HG03066 (cell line): ENCODE data around the gene MIB2.

Experiments used
- ATAC-seq: cut with Tn5 transposase; IDR thresholded peaks from one replicate; pipeline ENCODE4 v1.9.1; 2021; ENCODE audit warnings: low read depth; ENCODE audit not compliant: unreplicated experiment

The MIB2 gene

GRCh38 chr1:1597275-1597930 lies 17.9 kb upstream of the MIB2 start:
- ATAC-seq, result no peak

GRCh38 chr1:1598051-1598719 lies 17.1 kb upstream of the MIB2 start:
- no peak for ATAC-seq

GRCh38 chr1:1598720-1599029 lies 16.6 kb upstream of the MIB2 start:
- ATAC-seq, result no peak

- no peak for ATAC-seq
Observed at GRCh38 chr1:1599030-1599934, 16.0 kb upstream of the MIB2 start.

GRCh38 chr1:1599935-1600860 lies 15.1 kb upstream of the MIB2 start, which contains the start of gene FNDC10:
Gene FNDC10 (minus strand): TSS chr1:1600135. CDS start chr1:1600015, 120 bp downstream.
- no peak for ATAC-seq

GRCh38 chr1:1600861-1601563 lies 14.3 kb upstream of the MIB2 start:
- ATAC-seq, result no peak

- no peak for ATAC-seq
Observed at GRCh38 chr1:1601564-1602303, 13.6 kb upstream of the MIB2 start.

GRCh38 chr1:1602304-1602967 lies 12.9 kb upstream of the MIB2 start:
- no peak for ATAC-seq

GRCh38 chr1:1602968-1603506 lies 12.3 kb upstream of the MIB2 start:
- ATAC-seq, result no peak

- no peak for ATAC-seq
Observed at GRCh38 chr1:1603671-1604373, 11.5 kb upstream of the MIB2 start.

GRCh38 chr1:1604374-1605033 lies 10.8 kb upstream of the MIB2 start:
- ATAC-seq, result no peak

GRCh38 chr1:1605034-1605591 lies 10.2 kb upstream of the MIB2 start:
- no peak for ATAC-seq

- no peak for ATAC-seq
Observed at GRCh38 chr1:1605724-1606123, 9.6 kb upstream of the MIB2 start.

GRCh38 chr1:1606232-1606631 lies 9.1 kb upstream of the MIB2 start:
- no peak for ATAC-seq

GRCh38 chr1:1609822-1610485 lies 5.3 kb upstream of the MIB2 start:
- no peak for ATAC-seq

- no peak for ATAC-seq
Observed at GRCh38 chr1:1610796-1611195, 4.5 kb upstream of the MIB2 start.

- no peak for ATAC-seq
Observed at GRCh38 chr1:1612104-1612400, 3.2 kb upstream of the MIB2 start.
